CD8-positive, alpha-beta memory T cell (primary cell): ENCODE results near the gene TLE5. TPM values are rescaled to one million over a fixed set of nuclear protein-coding genes. Genes with fewer than 3 reads are reported as not detected.
A peak's percentile ranks its signal among the peaks of the same experiment; 100 is the strongest.

Experiments used
- CTCF ChIA-PET: fragments of 350-600 bp; sonication (Branson Sonifier 250); formaldehyde crosslinking; loops from one replicate; lab custom pipeline; 2021; ENCODE audit warnings: antibody characterized with exemption; lab: Charles Lee
- POLR2A ChIA-PET: fragments of 350-600 bp; sonication (Branson Sonifier 250); formaldehyde crosslinking; loops from one replicate; lab custom pipeline; 2021; ENCODE audit warnings: antibody characterized with exemption; lab: Charles Lee
- DNase-seq, 5 donors: peaks; one replicate each; pipeline versions ENCODE4 v3.0.0 to v3.0.0-alpha.2; 2020 to 2022; ENCODE audit warnings: mixed read lengths in 1 of 5
- H3K27ac ChIP-seq: one replicate; pipeline ENCODE4 v1.7.0; 2013; ENCODE audit warnings: low read depth, mild to moderate bottlenecking, low read length, moderate library complexity
- H3K27me3 ChIP-seq: 2 replicates; pipeline ENCODE4 v1.7.0; 2013; ENCODE audit warnings: low read length, mild to moderate bottlenecking; ENCODE audit not compliant: insufficient read depth, poor library complexity, severe bottlenecking
- H3K36me3 ChIP-seq: 2 replicates; pipeline ENCODE4 v1.7.0; 2013; ENCODE audit warnings: mild to moderate bottlenecking, low read length, moderate library complexity; ENCODE audit not compliant: insufficient read depth
- H3K4me1 ChIP-seq: 2 replicates; pipeline ENCODE4 v1.7.0; 2013; ENCODE audit warnings: mild to moderate bottlenecking, low read length, moderate library complexity; ENCODE audit not compliant: insufficient read depth
- H3K4me3 ChIP-seq: 2 replicates; pipeline ENCODE4 v1.7.0; 2013; ENCODE audit warnings: mild to moderate bottlenecking, low read length
- H3K9me3 ChIP-seq: 2 replicates; pipeline ENCODE4 v1.7.0; 2013; ENCODE audit warnings: mild to moderate bottlenecking, low read length
- H3K27ac Mint-ChIP-seq, 8 donors: one replicate each; pipeline ENCODE4 v1.8.0; 2020 to 2021; ENCODE audit warnings: mixed read lengths in 8 of 8, mild to moderate bottlenecking in 6 of 8, inconsistent platforms in 3 of 8, moderate library complexity in 3 of 8
- H3K27me3 Mint-ChIP-seq, 2 donors: one replicate each; pipeline ENCODE4 v1.8.0; 2020 to 2021; ENCODE audit warnings: mixed read lengths in 2 of 2, mild to moderate bottlenecking in 1 of 2, moderate library complexity in 1 of 2
- H3K36me3 Mint-ChIP-seq, 3 donors: one replicate each; pipeline ENCODE4 v1.8.0; 2020 to 2021; ENCODE audit warnings: mixed read lengths in 3 of 3, inconsistent platforms in 1 of 3, mild to moderate bottlenecking in 1 of 3
- H3K4me1 Mint-ChIP-seq, 3 donors: one replicate each; pipeline ENCODE4 v1.8.0; 2020 to 2021; ENCODE audit warnings: mixed read lengths in 3 of 3, inconsistent platforms in 1 of 3, mild to moderate bottlenecking in 1 of 3
- H3K4me3 Mint-ChIP-seq, 7 donors: one replicate each; pipeline ENCODE4 v1.8.0; 2020 to 2021; ENCODE audit warnings: mixed read lengths in 7 of 7, mild to moderate bottlenecking in 6 of 7, moderate library complexity in 4 of 7, inconsistent platforms in 2 of 7
- H3K9me3 Mint-ChIP-seq, 5 donors: one replicate each; pipeline ENCODE4 v1.8.0; 2020 to 2022; ENCODE audit warnings: mixed read lengths in 5 of 5, mild to moderate bottlenecking in 3 of 5, moderate library complexity in 2 of 5, inconsistent platforms in 1 of 5
- polyA plus RNA-seq: library from polyadenylated mRNA; unstranded; fragments of 300-500 nt; fragmentation: Illumina TruSeq; gene quantifications from one replicate; pipeline ENCODE4 v1.2.3, GENCODE V29; 2021
- total RNA-seq, 2 experiments: library from RNA; stranded (reverse); gene quantifications; one replicate each; pipeline ENCODE4 v1.2.3, GENCODE V29; 2021

Gene TLE5
- total and polyA plus RNA-seq, 3 experiments from 2014 or later, result 335 to 753 (median 352) TPM

DNA sequence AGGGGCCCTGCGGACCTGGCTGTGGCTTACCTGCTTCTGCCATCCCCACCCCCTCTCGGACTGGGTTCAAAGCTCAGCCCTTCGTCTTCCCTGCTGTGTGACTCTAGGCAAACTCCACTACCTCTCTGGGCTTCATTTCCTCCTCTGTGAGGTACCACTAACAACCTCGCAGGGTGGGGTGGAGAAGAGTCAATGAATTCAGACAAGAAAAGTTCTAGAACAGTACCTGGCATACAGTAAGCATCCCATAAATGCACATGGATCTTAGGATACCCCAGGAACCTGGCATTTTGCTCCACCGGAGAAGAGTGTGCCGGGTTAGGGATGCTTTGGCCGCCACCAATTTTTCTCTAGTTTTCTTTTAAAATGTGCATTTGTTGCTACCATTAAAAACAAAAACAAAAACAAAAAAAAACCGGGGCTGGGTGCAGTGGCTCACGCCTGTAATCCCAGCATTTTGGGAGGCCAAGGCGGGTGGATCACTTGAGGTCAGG lies 3.4 kb downstream of the TLE5 start:
- H3K9me3 Mint-ChIP-seq, result peaks cover 0 to 2% (median 0%) of the 10 kb centered on the region in 5 donors
- peaks cover 0 to 64% (median 13%) of the 10 kb centered on the region in 3 donors for H3K36me3 Mint-ChIP-seq
- ChIA-PET CTCF (interaction anchor here (0.8 to 1.3 kb wide), 2 partner anchors 22 to 45 kb away, joined by 3 to 4 read pairs; no protein-coding TSS in a partner anchor), POLR2A (interaction anchor here (7.1 kb wide), 1 partner anchor 23 kb away, joined by 86 read pairs; no protein-coding TSS in a partner anchor)
- Histone ChIP-seq H3K4me3 (no peak overlapping the region), H3K36me3 (peaks cover 61% of the 10 kb centered on the region), H3K9me3 (no peaks in the 10 kb centered on the region), H3K27ac (peak overlapping the region; percentile 27), H3K4me1 (peaks cover 80% of the 10 kb centered on the region), H3K27me3 (no peaks in the 10 kb centered on the region)
- peaks cover 43 to 65% (median 47%) of the 10 kb centered on the region in 3 donors for H3K4me1 Mint-ChIP-seq
- no peak for DNase-seq
- peak overlapping the region in 4 of 7 donors; percentile 15 to 54 (median 40) for H3K4me3 Mint-ChIP-seq
- H3K27ac Mint-ChIP-seq, result peak overlapping the region in 7 of 8 donors; percentile 29 to 78 (median 70)
- H3K27me3 Mint-ChIP-seq, result no peaks in the 10 kb centered on the region

DNA sequence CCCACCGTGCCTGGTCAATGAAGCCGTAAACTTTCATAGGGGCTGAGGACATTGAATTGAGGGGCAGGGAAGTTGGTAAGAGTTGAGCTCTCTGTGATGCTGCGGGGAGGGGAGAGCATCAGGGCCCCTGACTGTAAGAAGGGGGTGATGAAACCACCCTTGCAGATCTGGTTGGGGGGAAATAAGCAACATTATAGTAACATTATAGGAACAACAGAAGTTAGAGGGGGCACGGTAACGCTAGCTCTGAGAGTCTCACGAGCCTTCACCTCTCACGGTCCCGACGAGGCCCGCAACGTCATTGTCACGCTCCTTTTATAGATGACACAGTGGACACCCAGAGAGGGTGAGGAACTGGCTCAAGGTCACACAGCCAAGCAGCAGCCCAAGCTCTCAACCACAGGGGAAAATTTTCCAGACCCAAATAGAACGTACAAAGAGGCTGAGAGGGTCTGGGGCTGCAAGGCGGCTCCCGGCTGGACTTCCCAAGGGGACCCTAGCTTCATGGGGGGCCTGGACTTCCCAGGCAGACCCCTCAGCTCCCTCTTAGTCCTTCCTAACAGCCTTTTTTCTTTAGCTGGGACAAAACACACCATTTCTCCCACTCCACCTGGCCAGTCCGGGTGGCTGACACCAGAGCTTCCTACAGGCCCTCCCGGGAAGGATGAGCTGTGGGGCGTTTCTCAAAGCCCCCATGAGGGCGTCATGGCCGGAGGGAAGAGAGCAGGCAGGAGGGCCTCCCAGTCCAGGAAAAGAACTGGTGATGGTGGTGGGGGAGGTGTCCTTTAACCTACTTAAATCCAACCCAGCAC lies 4.1 kb downstream of the TLE5 start:
- Mint-ChIP-seq H3K27ac (peak overlapping the region; percentile 52 to 94 (median 74)), H3K9me3 (peaks cover 0 to 2% (median 0%) of the 10 kb centered on the region in 5 donors), H3K27me3 (no peaks in the 10 kb centered on the region), H3K4me3 (peak overlapping the region in 6 of 7 donors; percentile 16 to 45 (median 26)), H3K36me3 (peaks cover 0 to 70% (median 13%) of the 10 kb centered on the region in 3 donors), H3K4me1 (peaks cover 40 to 64% (median 42%) of the 10 kb centered on the region in 3 donors)
- Histone ChIP-seq H3K27ac (peak overlapping the region; percentile 27), H3K4me1 (peaks cover 74% of the 10 kb centered on the region), H3K9me3 (no peaks in the 10 kb centered on the region), H3K27me3 (no peaks in the 10 kb centered on the region), H3K36me3 (peaks cover 61% of the 10 kb centered on the region), H3K4me3 (no peak overlapping the region)
- CTCF ChIA-PET, result interaction anchor here (0.8 to 1.3 kb wide), 2 partner anchors 22 to 46 kb away, joined by 3 to 4 read pairs; no protein-coding TSS in a partner anchor
- DNase-seq, result no peak
- POLR2A ChIA-PET, result interaction anchor here (1.5 to 7.1 kb wide), 2 partner anchors 10 to 22 kb away, joined by 3 to 86 read pairs; no protein-coding TSS in a partner anchor

DNA sequence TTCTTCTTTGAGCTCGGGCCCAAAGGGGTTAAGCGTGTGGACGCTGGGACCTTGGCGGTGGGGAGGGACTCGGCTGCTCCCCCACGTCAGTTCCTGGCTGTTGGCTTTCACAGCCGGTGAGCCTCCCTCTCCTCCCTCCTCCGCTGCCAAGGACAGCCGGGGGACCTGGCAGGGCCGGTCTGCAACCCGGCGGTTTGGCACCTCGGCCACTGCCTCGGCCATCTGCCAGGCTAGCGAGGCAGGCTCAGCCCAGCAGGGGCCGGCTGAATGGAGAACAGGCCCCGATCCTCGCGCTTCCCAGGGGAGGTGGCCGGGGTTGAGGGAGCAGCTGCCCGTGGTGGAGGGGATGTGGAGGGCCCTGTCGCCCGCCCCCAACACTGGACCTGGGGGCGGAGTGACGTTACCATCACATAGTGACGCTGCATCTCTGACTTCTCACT lies 5.0 kb downstream of the TLE5 start:
- H3K27me3 Mint-ChIP-seq, result no peaks in the 10 kb centered on the region
- CTCF ChIA-PET, result interaction anchor here (0.6 kb wide), 1 partner anchor 94 kb away, joined by 3 read pairs; no protein-coding TSS in a partner anchor
- H3K27ac ChIP-seq, result no peak overlapping the region
- peaks cover 70% of the 10 kb centered on the region for H3K4me1 ChIP-seq
- H3K4me3 Mint-ChIP-seq, result peak overlapping the region in 2 of 7 donors; percentile 16 to 29
- peaks cover 0 to 2% (median 0%) of the 10 kb centered on the region in 5 donors for H3K9me3 Mint-ChIP-seq
- H3K4me3 ChIP-seq, result no peak overlapping the region
- H3K36me3 Mint-ChIP-seq, result peaks cover 0 to 74% (median 13%) of the 10 kb centered on the region in 3 donors
- peaks cover 61% of the 10 kb centered on the region for H3K36me3 ChIP-seq
- peak overlapping the region in 2 of 8 donors; percentile 22 to 77 for H3K27ac Mint-ChIP-seq
- no peaks in the 10 kb centered on the region for H3K27me3 ChIP-seq
- no peak for DNase-seq
- POLR2A ChIA-PET, result interaction anchor here (1.5 to 7.1 kb wide), 2 partner anchors 9 to 21 kb away, joined by 3 to 86 read pairs; no protein-coding TSS in a partner anchor
- peaks cover 37 to 59% (median 37%) of the 10 kb centered on the region in 3 donors for H3K4me1 Mint-ChIP-seq
- no peaks in the 10 kb centered on the region for H3K9me3 ChIP-seq

DNA sequence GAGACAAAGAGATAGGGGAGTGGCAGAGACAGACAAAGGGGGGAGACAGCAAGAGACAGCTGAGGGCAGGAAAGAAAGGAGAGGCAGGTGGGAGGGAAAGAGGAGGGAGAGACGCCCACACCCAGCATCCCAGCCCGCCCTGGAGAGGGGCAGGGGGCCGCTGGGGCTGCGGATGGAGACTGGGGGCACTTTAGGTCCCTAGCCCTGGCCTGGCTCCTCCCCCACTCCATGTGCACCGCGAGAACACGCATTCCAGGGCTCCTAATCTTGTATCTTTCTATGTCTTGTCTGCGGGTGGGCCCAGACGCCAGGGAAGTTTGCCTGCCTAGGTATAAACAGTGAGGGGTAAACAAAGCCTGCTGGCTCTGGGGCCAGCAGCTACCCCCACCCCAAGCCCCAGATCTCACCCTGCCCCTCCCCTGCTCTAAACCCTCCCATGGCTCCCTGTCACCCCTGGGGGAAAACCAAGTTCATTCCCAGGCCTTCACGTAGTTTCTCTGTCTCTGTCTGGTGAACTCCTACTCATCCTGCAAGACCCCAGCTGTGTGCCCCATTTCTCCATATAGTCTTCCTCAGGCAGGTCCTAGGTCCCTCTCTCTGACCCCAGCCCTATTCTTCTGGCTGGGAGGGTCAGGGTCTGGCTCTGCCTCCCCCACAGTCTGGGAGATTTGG lies 5.7 kb downstream of the TLE5 start:
- no peak overlapping the region for H3K27ac ChIP-seq
- CTCF ChIA-PET, result interaction anchor here (0.6 to 2.7 kb wide), 2 partner anchors 21 to 94 kb away, joined by 3 to 8 read pairs; no protein-coding TSS in a partner anchor

DNA sequence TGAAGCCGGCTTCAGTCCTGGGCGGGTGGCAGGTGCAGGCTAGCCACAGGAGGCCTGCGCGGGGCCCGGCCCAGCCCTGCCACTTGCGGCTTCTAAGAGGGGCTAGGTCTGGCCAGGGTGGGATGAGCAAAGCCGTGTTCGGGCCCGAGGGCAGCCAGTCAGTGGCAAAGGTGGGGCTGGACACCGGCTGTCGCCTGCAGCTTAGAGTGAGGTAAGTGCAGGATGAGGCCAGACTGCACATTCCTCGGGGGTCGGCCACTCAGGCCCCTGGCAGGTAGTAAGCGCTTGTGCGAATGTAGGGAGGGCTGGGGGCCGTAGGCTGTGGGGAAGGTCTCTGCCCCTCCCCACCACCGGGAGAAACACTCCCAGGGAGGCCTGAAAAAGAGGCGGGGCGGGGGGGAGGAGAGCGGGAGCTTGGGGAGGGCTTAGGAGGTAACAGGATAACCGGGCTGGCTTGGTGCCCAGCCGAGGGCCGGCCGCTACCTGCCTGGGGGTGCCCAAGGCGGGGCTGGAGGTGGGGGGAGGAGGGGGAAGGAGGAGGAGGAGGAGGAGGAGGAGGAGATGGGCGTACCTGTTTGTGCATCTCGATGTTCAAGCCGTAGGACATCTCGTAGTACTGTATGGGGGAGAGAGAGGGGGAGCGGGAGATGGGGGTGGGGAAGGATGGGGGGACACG lies 6.4 kb downstream of the TLE5 start:
- Mint-ChIP-seq H3K9me3 (peaks cover 0 to 2% (median 0%) of the 10 kb centered on the region in 5 donors), H3K36me3 (peaks cover 0 to 71% (median 13%) of the 10 kb centered on the region in 3 donors), H3K27ac (peak overlapping the region in 1 of 8 donors; percentile 14), H3K27me3 (no peaks in the 10 kb centered on the region), H3K4me3 (peak overlapping the region in 1 of 7 donors; percentile 44), H3K4me1 (peaks cover 35 to 57% (median 36%) of the 10 kb centered on the region in 3 donors)
- peaks cover 69% of the 10 kb centered on the region for H3K4me1 ChIP-seq
- POLR2A ChIA-PET, result interaction anchor here (0.6 kb wide), 1 partner anchor 13 kb away, joined by 3 read pairs; no protein-coding TSS in a partner anchor
- no peaks in the 10 kb centered on the region for H3K27me3 ChIP-seq
- DNase-seq, result no peak
- peaks cover 59% of the 10 kb centered on the region for H3K36me3 ChIP-seq
- no peaks in the 10 kb centered on the region for H3K9me3 ChIP-seq
- H3K4me3 ChIP-seq, result no peak overlapping the region
- CTCF ChIA-PET, result interaction anchor here (2.7 kb wide), 1 partner anchor 20 kb away, joined by 8 read pairs; no protein-coding TSS in a partner anchor
- H3K27ac ChIP-seq, result no peak overlapping the region

More for the DNA sequence above, 5.7 kb downstream of the TLE5 start:
- DNase-seq, result no peak
- Mint-ChIP-seq H3K36me3 (peaks cover 0 to 74% (median 13%) of the 10 kb centered on the region in 3 donors), H3K27ac (peak overlapping the region in 3 of 8 donors; percentile 11 to 70 (median 47)), H3K4me1 (peaks cover 37 to 59% (median 37%) of the 10 kb centered on the region in 3 donors), H3K27me3 (no peaks in the 10 kb centered on the region), H3K4me3 (peak overlapping the region in 3 of 7 donors; percentile 12 to 54 (median 42)), H3K9me3 (peaks cover 0 to 2% (median 0%) of the 10 kb centered on the region in 5 donors)
- Histone ChIP-seq H3K9me3 (no peaks in the 10 kb centered on the region), H3K36me3 (peaks cover 61% of the 10 kb centered on the region), H3K4me3 (no peak overlapping the region), H3K4me1 (peaks cover 70% of the 10 kb centered on the region), H3K27me3 (no peaks in the 10 kb centered on the region)
- POLR2A ChIA-PET, result interaction anchor here (0.6 to 7.1 kb wide), 3 partner anchors 8 to 20 kb away, joined by 3 to 86 read pairs (median 3); no protein-coding TSS in a partner anchor

DNA sequence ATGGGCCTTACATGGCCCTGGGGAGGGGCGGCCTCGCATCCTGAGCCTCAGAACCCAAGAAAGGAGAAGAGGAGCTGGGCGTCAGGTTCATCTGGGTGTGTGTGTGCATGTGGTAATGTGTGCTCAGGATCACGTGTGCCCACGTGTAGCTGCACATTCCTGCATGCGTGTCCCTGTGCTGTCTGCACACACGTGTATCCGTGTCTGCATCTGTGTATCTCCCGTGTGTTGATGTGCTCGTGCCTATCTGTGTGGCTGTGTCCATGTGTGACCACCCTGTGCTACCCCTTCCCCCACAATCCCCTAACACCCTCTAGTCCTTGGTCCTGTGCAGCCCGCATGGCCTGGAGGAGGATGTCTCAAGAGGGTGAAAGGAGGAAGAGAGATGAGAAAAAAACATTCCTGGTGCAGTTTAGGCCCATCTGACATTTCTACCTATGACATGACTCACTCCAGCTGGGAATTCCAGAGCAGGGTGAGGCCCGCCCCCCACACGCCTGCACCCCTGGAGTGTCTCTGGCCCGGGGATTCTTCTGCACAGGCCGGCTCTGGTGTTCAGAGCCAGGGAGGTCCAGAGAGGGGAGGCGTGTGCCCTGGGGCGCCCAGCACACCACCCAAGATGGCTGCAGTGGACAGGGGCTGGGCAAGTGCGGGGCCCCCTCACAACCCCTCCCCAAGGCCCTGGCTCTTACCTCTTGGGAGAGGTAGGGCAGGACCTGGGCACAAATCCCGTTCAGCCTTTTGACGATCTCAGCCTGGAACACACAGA lies 7.1 kb downstream of the TLE5 start:
- ChIA-PET POLR2A (interaction anchor here (1.3 to 3.4 kb wide), 2 partner anchors 19 to 104 kb away, joined by 3 to 27 read pairs; no protein-coding TSS in a partner anchor), CTCF (interaction anchor here (2.7 kb wide), 1 partner anchor 19 kb away, joined by 8 read pairs; no protein-coding TSS in a partner anchor)
- Mint-ChIP-seq H3K4me3 (peak overlapping the region in 3 of 7 donors; percentile 28 to 58 (median 44)), H3K36me3 (peaks cover 0 to 64% (median 13%) of the 10 kb centered on the region in 3 donors), H3K9me3 (no peaks in the 10 kb centered on the region), H3K27ac (peak overlapping the region in 5 of 8 donors; percentile 17 to 87 (median 72)), H3K27me3 (no peaks in the 10 kb centered on the region), H3K4me1 (peaks cover 29 to 52% (median 31%) of the 10 kb centered on the region in 3 donors)
- Histone ChIP-seq H3K27me3 (no peaks in the 10 kb centered on the region), H3K36me3 (peaks cover 55% of the 10 kb centered on the region), H3K27ac (no peak overlapping the region), H3K4me1 (peaks cover 62% of the 10 kb centered on the region), H3K4me3 (no peak overlapping the region), H3K9me3 (no peaks in the 10 kb centered on the region)
- DNase-seq, result no peak
